Kidney epithelial cell (primary cell): ENCODE results near the gene BAHCC1. TPM values are rescaled to one million over a fixed set of nuclear protein-coding genes. Genes with fewer than 3 reads are reported as not detected.

Source experiments
- DNase-seq: peaks from one replicate; pipeline ENCODE4 v3.0.0-alpha.2; 2010; ENCODE audit warnings: low read depth
- H3K27me3 ChIP-seq: 2 replicates; pipeline ENCODE4 v1.6.0; 2011; ENCODE audit warnings: low read length; ENCODE audit not compliant: control insufficient read depth, insufficient read depth
- H3K36me3 ChIP-seq: 2 replicates; pipeline ENCODE4 v1.5.1; 2011; ENCODE audit warnings: low read length; ENCODE audit not compliant: control insufficient read depth, insufficient read depth
- H3K4me3 ChIP-seq: 2 replicates; pipeline ENCODE4 v1.5.1; 2011; ENCODE audit warnings: low read depth, mild to moderate bottlenecking, control low read depth, low read length
- total RNA-seq: library from RNA; depleted of rRNA; stranded (reverse); fragments of >200 nt; gene quantifications from 2 replicates; pipeline ENCODE4 v1.2.3, GENCODE V29; 2015
- TF ChIP-seq, protein P1 (sequence below): IDR thresholded peaks from 2 replicates; pipeline ENCODE4 v1.5.1; 2011; ENCODE audit warnings: mild to moderate bottlenecking, moderate library complexity, low read length, control low read depth, inconsistent platforms; ENCODE audit not compliant: insufficient read depth, poor library complexity, severe bottlenecking

Gene BAHCC1
- 6.6 and 15.1 TPM in 2 replicates for total RNA-seq

DNA sequence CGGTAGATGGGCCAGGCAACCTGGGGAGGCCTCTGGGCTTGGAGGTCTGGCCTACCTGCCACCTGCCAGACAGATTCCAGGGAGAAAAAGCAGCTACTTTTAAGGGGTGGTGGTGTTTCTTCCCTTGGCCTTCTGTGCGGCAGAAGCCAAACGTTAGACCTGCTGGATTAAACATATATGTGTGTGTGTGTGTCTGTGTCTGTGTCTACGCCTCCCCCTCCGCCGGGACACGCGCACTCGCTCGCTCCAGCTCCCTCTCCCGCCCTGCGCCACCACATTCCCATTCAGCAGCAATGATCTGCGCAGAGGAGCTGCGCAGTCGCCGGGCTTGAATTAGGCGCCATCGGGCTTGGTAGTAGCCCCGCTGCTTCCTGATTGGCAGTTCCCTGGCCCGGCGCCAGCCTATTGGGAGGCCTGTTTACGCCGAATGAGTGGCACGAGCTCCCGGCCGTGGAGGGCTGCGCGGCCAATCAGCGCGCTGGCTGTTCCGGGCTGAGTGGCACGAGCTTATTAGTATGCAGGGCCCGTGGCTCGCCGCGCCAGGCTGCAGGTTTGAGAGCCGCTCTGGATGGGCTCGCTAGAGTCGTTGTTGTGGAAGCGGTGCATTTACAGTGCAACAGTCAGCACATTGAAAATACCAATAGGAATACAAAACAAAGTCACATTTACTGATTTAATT is at the start of gene BAHCC1:
TSS of gene BAHCC1 (plus strand) at position 537 of the 679 bp plus-strand sequence. CDS start 4,283 bp downstream, outside the sequence.
- Histone ChIP-seq H3K27me3 (no peaks in the 10 kb centered on the region), H3K36me3 (no peaks in the 10 kb centered on the region), H3K4me3 (peak within 1 kb of the TSS; percentile 57)
- peak; percentile 99 for DNase-seq
- TF ChIP-seq, protein P1, sequence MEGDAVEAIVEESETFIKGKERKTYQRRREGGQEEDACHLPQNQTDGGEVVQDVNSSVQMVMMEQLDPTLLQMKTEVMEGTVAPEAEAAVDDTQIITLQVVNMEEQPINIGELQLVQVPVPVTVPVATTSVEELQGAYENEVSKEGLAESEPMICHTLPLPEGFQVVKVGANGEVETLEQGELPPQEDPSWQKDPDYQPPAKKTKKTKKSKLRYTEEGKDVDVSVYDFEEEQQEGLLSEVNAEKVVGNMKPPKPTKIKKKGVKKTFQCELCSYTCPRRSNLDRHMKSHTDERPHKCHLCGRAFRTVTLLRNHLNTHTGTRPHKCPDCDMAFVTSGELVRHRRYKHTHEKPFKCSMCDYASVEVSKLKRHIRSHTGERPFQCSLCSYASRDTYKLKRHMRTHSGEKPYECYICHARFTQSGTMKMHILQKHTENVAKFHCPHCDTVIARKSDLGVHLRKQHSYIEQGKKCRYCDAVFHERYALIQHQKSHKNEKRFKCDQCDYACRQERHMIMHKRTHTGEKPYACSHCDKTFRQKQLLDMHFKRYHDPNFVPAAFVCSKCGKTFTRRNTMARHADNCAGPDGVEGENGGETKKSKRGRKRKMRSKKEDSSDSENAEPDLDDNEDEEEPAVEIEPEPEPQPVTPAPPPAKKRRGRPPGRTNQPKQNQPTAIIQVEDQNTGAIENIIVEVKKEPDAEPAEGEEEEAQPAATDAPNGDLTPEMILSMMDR = no peak

DNA sequence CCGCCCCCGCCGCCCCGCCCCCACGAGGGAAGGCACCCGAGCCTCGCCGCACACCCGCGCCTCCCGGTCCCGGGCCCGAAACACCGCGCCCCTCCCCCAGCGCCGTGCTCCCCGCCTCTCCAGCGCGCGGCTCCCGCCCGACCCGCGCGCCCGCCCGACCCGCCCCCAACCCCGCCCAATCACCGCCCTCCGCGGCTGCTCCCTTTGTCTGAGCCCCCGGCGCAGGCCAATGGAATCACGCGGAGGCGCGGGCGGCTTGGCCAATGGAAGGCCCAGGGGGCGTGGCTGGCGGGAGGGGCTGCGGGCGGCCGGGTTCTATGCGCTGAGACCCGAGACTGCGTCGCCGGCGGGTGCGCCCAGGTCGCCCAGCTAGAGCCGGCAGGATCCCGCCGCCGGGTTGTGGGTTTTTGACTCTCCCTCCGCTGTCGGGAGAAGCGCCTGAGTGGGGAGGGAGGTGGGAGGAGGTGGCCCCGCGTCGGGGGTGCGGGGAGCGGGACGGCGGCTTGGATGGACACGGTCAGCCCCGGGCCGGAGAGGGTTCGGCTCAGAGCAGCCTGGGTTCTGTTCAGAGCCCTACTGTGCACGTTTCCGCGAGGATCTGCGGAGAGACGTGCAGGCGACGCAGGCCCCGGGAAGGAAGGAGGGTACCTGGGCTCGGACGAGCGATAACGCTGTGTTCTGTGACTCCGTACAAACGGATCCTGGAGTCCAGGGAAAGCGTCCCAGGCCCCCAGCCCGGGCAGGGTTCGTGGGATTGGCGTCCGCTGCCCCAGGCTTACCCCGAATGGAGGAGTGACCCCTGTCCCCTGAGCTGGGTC is 49.0 kb upstream of the BAHCC1 start:
- H3K27me3 ChIP-seq = peaks cover 7% of the 10 kb centered on the region
- H3K4me3 ChIP-seq = peak overlapping the region; percentile 77
- no peaks in the 10 kb centered on the region for H3K36me3 ChIP-seq
- TF ChIP-seq, protein P1 = no peak
- no peak for DNase-seq

GRCh38 chr17:81346908-81347349 is 48.3 kb upstream of the BAHCC1 start:
- no peak overlapping the region for H3K4me3 ChIP-seq
- H3K36me3 ChIP-seq = no peaks in the 10 kb centered on the region
- peaks cover 7% of the 10 kb centered on the region for H3K27me3 ChIP-seq
- TF ChIP-seq, protein P1 = no peak
- no peak for DNase-seq

DNA sequence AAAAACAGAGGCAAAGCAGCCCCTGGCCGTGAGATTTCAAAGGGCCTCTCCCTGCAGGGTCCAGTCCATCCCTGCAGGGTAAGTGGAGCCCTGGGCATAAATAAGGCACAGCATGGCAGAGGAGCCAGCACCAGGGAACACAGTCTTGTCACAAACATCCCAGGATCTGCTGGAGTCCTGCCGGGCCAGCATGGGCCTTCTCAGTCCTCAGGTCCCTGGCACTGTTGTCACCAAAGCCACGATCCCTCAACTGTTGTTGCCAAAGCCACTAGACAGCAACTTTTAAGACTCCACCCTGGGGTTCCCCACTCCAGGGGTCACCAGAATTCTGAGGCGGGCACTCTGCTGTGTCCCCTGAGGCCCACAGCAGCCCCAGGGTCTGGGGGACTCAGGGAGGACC is 47.8 kb upstream of the BAHCC1 start:
- no peak for DNase-seq
- H3K4me3 ChIP-seq = no peak overlapping the region
- H3K36me3 ChIP-seq = no peaks in the 10 kb centered on the region
- TF ChIP-seq, protein P1 = no peak
- H3K27me3 ChIP-seq = peaks cover 7% of the 10 kb centered on the region

- no peaks in the 10 kb centered on the region for H3K36me3 ChIP-seq
- H3K27me3 ChIP-seq = peaks cover 7% of the 10 kb centered on the region
- TF ChIP-seq, protein P1 = no peak
- DNase-seq = no peak
- H3K4me3 ChIP-seq = no peak overlapping the region
Measured at GRCh38 chr17:81348097-81349055, 46.9 kb upstream of the BAHCC1 start.
